HG03175 (cell line): ENCODE results near the gene PHLDA2.

Experiments
- ATAC-seq: cut with Tn5 transposase; IDR thresholded peaks from one replicate; pipeline ENCODE4 v1.9.1; 2021; ENCODE audit warnings: mild to moderate bottlenecking, moderate library complexity; ENCODE audit not compliant: unreplicated experiment

Gene PHLDA2

GRCh38 chr11:2883979-2884815 lies 45.0 kb downstream of the PHLDA2 start:
- no peak for ATAC-seq

- ATAC-seq = no peak
Measured at GRCh38 chr11:2883640-2883978, 45.6 kb downstream of the PHLDA2 start.

GRCh38 chr11:2882396-2883110 lies 46.7 kb downstream of the PHLDA2 start:
- no peak for ATAC-seq

GRCh38 chr11:2881981-2882375 lies 47.2 kb downstream of the PHLDA2 start:
- no peak for ATAC-seq

GRCh38 chr11:2881076-2881980 lies 47.9 kb downstream of the PHLDA2 start:
- ATAC-seq = no peak

GRCh38 chr11:2880646-2881045 lies 48.6 kb downstream of the PHLDA2 start:
- ATAC-seq = no peak

- ATAC-seq = no peak
Measured at GRCh38 chr11:2878782-2879181, 50.4 kb downstream of the PHLDA2 start.
